Right atrium auricular region (tissue), 2 donors: ENCODE data around the gene P3H3. TPM values are rescaled to one million over a fixed set of nuclear protein-coding genes. Genes with fewer than 3 reads are reported as not detected.

Experiments
- DNase-seq: peaks from one replicate; pipeline ENCODE4 v3.0.0-alpha.2; 2019; ENCODE audit warnings: low spot score
- H3K27ac ChIP-seq, 2 donors: fragments of 200-600 bp; sonication (generic); 1 replicate in 1 of 2; 2 replicates in 1 of 2; pipeline ENCODE4 v1.5.1; 2016 to 2019
- H3K27me3 ChIP-seq, 2 donors: fragments of 200-600 bp; sonication (generic); one replicate each; pipeline versions ENCODE4 v1.5.1 to v1.6.0; 2017 to 2019
- H3K36me3 ChIP-seq: fragments of 200-600 bp; sonication (generic); one replicate; pipeline ENCODE4 v1.5.1; 2016
- H3K4me1 ChIP-seq, 2 donors: fragments of 200-600 bp; sonication (generic); one replicate each; pipeline versions ENCODE4 v1.5.1 to v1.6.0; 2017 to 2019
- H3K4me3 ChIP-seq, 2 donors: fragments of 200-600 bp; sonication (generic); 1 replicate in 1 of 2; 2 replicates in 1 of 2; pipeline ENCODE4 v1.5.1; 2017 to 2019; ENCODE audit warnings: mild to moderate bottlenecking in 1 of 2, moderate library complexity in 1 of 2
- H3K9me3 ChIP-seq, 2 donors: fragments of 200-600 bp; sonication (generic); one replicate each; pipeline ENCODE4 v1.5.1; 2019
- CTCF ChIP-seq, 2 donors: fragments of 200-600 bp; sonication (generic); IDR thresholded peaks; one replicate each; pipeline ENCODE4 v1.5.1; 2019; ENCODE audit warnings: antibody characterized with exemption in 2 of 2
- total RNA-seq, 2 donors: library from RNA; depleted of rRNA; stranded (reverse); fragments of >200 nt; gene quantifications; one replicate each; pipeline ENCODE4 v1.1.0, GENCODE V29; 2016

The P3H3 gene
- total RNA-seq, 2 donors from 2014 or later, result 7.0 to 11.0 TPM

GRCh38 chr12:6855322-6855721 lies 27.1 kb downstream of the P3H3 start:
- peaks cover 45% of the 10 kb centered on the region for H3K36me3 ChIP-seq
- no peak for DNase-seq
- no peak for TF ChIP-seq CTCF (IDR thresholded peaks at IDR 0.05)
- H3K27me3 ChIP-seq, result no peaks in the 10 kb centered on the region
- H3K9me3 ChIP-seq, result no peaks in the 10 kb centered on the region
- no peak overlapping the region for H3K4me3 ChIP-seq
- H3K27ac ChIP-seq, result no peak overlapping the region
- peaks cover 0 to 15% of the 10 kb centered on the region in 2 donors for H3K4me1 ChIP-seq

- H3K9me3 ChIP-seq, result no peaks in the 10 kb centered on the region
- no peaks in the 10 kb centered on the region for H3K27me3 ChIP-seq
- peaks cover 79% of the 10 kb centered on the region for H3K36me3 ChIP-seq
- H3K27ac ChIP-seq, result no peak overlapping the region
- DNase-seq, result no peak
- no peak overlapping the region for H3K4me3 ChIP-seq
- H3K4me1 ChIP-seq, result no peaks in the 10 kb centered on the region
- no peak for TF ChIP-seq CTCF (IDR thresholded peaks at IDR 0.05)
These were observed 30.6 kb downstream of the P3H3 start for GRCh38 chr12:6858799-6859198.

- H3K9me3 ChIP-seq, result no peaks in the 10 kb centered on the region
- H3K27ac ChIP-seq, result no peak overlapping the region
- TF ChIP-seq CTCF (IDR thresholded peaks at IDR 0.05), result no peak
- no peak for DNase-seq
- H3K4me1 ChIP-seq, result no peaks in the 10 kb centered on the region
- no peak overlapping the region for H3K4me3 ChIP-seq
- H3K36me3 ChIP-seq, result peaks cover 85% of the 10 kb centered on the region
- H3K27me3 ChIP-seq, result no peaks in the 10 kb centered on the region
These were observed 31.9 kb downstream of the P3H3 start for GRCh38 chr12:6860116-6860515.

- Histone ChIP-seq H3K36me3 (peaks cover 84% of the 10 kb centered on the region), H3K4me1 (no peaks in the 10 kb centered on the region), H3K4me3 (no peak overlapping the region), H3K27me3 (no peaks in the 10 kb centered on the region), H3K27ac (no peak overlapping the region), H3K9me3 (no peaks in the 10 kb centered on the region)
- no peak for TF ChIP-seq CTCF (IDR thresholded peaks at IDR 0.05)
- no peak for DNase-seq
These were observed 32.7 kb downstream of the P3H3 start for GRCh38 chr12:6860942-6861341.

GRCh38 chr12:6861391-6861790 lies 33.2 kb downstream of the P3H3 start:
- H3K4me3 ChIP-seq, result no peak overlapping the region
- no peak for DNase-seq
- no peaks in the 10 kb centered on the region for H3K27me3 ChIP-seq
- H3K36me3 ChIP-seq, result peaks cover 79% of the 10 kb centered on the region
- no peak overlapping the region for H3K27ac ChIP-seq
- TF ChIP-seq CTCF (IDR thresholded peaks at IDR 0.05), result no peak
- no peaks in the 10 kb centered on the region for H3K4me1 ChIP-seq
- H3K9me3 ChIP-seq, result no peaks in the 10 kb centered on the region

- TF ChIP-seq CTCF (IDR thresholded peaks at IDR 0.05), result no peak
- Histone ChIP-seq H3K36me3 (peaks cover 63% of the 10 kb centered on the region), H3K27ac (no peak overlapping the region), H3K9me3 (no peaks in the 10 kb centered on the region), H3K4me3 (no peak overlapping the region), H3K27me3 (no peaks in the 10 kb centered on the region), H3K4me1 (peaks cover 0 to 7% of the 10 kb centered on the region in 2 donors)
- DNase-seq, result no peak
These were observed 34.8 kb downstream of the P3H3 start for GRCh38 chr12:6863033-6863432.
